GM12878 (cell line): ENCODE data around the gene MZT2A. TPM values are rescaled to one million over a fixed set of nuclear protein-coding genes. Genes with fewer than 3 reads are reported as not detected.
"Not testable (repeated sequence)": the region's sequence is repeated elsewhere in the genome, so short reads cannot be mapped to it uniquely, and the experiment has no call there.

ENCODE experiments used
- ATAC-seq: fragments of 200-7000 bp; cut with Tn5 transposase; 3 replicates; pipeline ENCODE4 v1.9.1; 2020; ENCODE audit warnings: mild to moderate bottlenecking, moderate library complexity
- BruUV-seq: library from RNA; stranded (reverse); fragments of 400-500 nt; replicated peaks from 2 replicates; lab custom pipeline; 2021; lab: Mats Ljungman, UMichigan
- CTCF ChIA-PET: fragments of 300-600 bp; sonication (Branson Sonifier 250); formaldehyde crosslinking; extraction: SDS; loops from one replicate; lab custom pipeline; 2021; ENCODE audit warnings: inconsistent platforms; lab: Yijun Ruan, JAX
- POLR2A ChIA-PET: fragments of 350-600 bp; formaldehyde crosslinking; extraction: SDS; loops from one replicate; lab custom pipeline; 2021; ENCODE audit warnings: inconsistent platforms; lab: Charles Lee
- RAD21 ChIA-PET: fragments of 300-600 bp; sonication (Branson Sonifier 250); formaldehyde crosslinking; loops from one replicate; lab custom pipeline; 2023; ENCODE audit warnings: antibody characterized with exemption; ENCODE audit not compliant: unreplicated experiment; lab: Charles Lee
- SMC1A ChIA-PET: fragments of 300-600 bp; sonication (Branson Sonifier 250); formaldehyde crosslinking; loops from one replicate; lab custom pipeline; 2023; ENCODE audit not compliant: unreplicated experiment, uncharacterized antibody; lab: Charles Lee
- DNase-seq: peaks from one replicate; pipeline ENCODE4 v3.0.0-alpha.2; 2011; ENCODE audit warnings: low read depth, low spot score
- FAIRE-seq: peaks from 3 replicates; lab custom pipeline; 2011; peaks lifted over from hg19 to GRCh38; lab: Jason Lieb, UNC
- H2AFZ ChIP-seq: 2 replicates; pipeline ENCODE4 v1.6.0; 2011; ENCODE audit warnings: low read depth, low read length, control low read depth; ENCODE audit not compliant: control insufficient read depth
- H3K27ac ChIP-seq: 2 replicates; pipeline ENCODE4 v1.5.1; 2011; ENCODE audit warnings: control low read depth; ENCODE audit not compliant: control insufficient read depth, insufficient read depth
- H3K27me3 ChIP-seq, 2 experiments: replicated peaks in 1 of 2; 2 replicates each; pipeline versions ENCODE4 v1.6.0 to v1.6.1; 2011; ENCODE audit warnings: low read length in 1 of 2; ENCODE audit not compliant: control insufficient read depth in 2 of 2, insufficient read depth in 2 of 2
- H3K36me3 ChIP-seq, 2 experiments: 2 replicates each; pipeline ENCODE4 v1.5.1; 2011; ENCODE audit warnings: low read length in 1 of 2; ENCODE audit not compliant: control insufficient read depth in 2 of 2, insufficient read depth in 2 of 2
- H3K4me1 ChIP-seq: 2 replicates; pipeline ENCODE4 v1.6.1; 2011; ENCODE audit warnings: mild to moderate bottlenecking, low read length, moderate library complexity, mixed read lengths; ENCODE audit not compliant: control insufficient read depth, insufficient read depth
- H3K4me2 ChIP-seq: 2 replicates; pipeline ENCODE4 v1.6.0; 2011; ENCODE audit warnings: control low read depth; ENCODE audit not compliant: control insufficient read depth, insufficient read depth
- H3K4me3 ChIP-seq: fragments of 200-600 bp; sonication (generic); 2 replicates; pipeline ENCODE4 v1.5.1; 2016
- H3K79me2 ChIP-seq: 2 replicates; pipeline ENCODE4 v1.6.0; 2011; ENCODE audit warnings: low read length; ENCODE audit not compliant: control insufficient read depth, insufficient read depth
- H3K9ac ChIP-seq: 2 replicates; pipeline ENCODE4 v1.8.0; 2011; ENCODE audit warnings: low read length, control low read depth, mixed read lengths; ENCODE audit not compliant: control insufficient read depth, insufficient read depth
- H3K9me3 ChIP-seq: replicated peaks from 3 replicates; pipeline ENCODE4 v1.5.1; 2011; ENCODE audit warnings: mild to moderate bottlenecking, low read length; ENCODE audit not compliant: control insufficient read depth, insufficient read depth
- H4K20me1 ChIP-seq: 2 replicates; pipeline ENCODE4 v1.6.0; 2011; ENCODE audit not compliant: control insufficient read depth, insufficient read depth
- ATF7 ChIP-seq: fragments of 450-650 bp; IDR thresholded peaks from 2 replicates; pipeline ENCODE4 v1.6.1; 2016; ENCODE audit warnings: low read depth, mild to moderate bottlenecking
- BCL11A ChIP-seq: IDR thresholded peaks from 2 replicates; pipeline ENCODE4 v1.6.1; 2011; ENCODE audit warnings: low read depth, low read length
- BHLHE40 ChIP-seq, 2 experiments: fragments of 450-650 bp in 1 of 2; IDR thresholded peaks; 2 replicates each; pipeline ENCODE4 v1.6.1; 2011 to 2017; ENCODE audit warnings: low read depth in 2 of 2, borderline replicate concordance in 1 of 2, improper control_type of control experiment in 1 of 2, low read length in 1 of 2, mild to moderate bottlenecking in 1 of 2
- CREB1 ChIP-seq: IDR thresholded peaks from 2 replicates; pipeline ENCODE4 v1.6.1; 2012; ENCODE audit warnings: low read depth, mild to moderate bottlenecking, inconsistent platforms
- CREM ChIP-seq: IDR thresholded peaks from 2 replicates; pipeline ENCODE4 v1.6.1; 2014; ENCODE audit warnings: antibody characterized with exemption, low read depth
- DPF2 ChIP-seq: fragments of 450-650 bp; IDR thresholded peaks from 2 replicates; pipeline ENCODE4 v1.6.1; 2017; ENCODE audit warnings: mild to moderate bottlenecking
- JUNB ChIP-seq: IDR thresholded peaks from 2 replicates; pipeline ENCODE4 v1.6.1; 2016; ENCODE audit warnings: antibody characterized with exemption, mild to moderate bottlenecking
- NFIC ChIP-seq: IDR thresholded peaks from 2 replicates; pipeline ENCODE4 v1.6.1; 2012; ENCODE audit warnings: low read depth, mild to moderate bottlenecking, inconsistent platforms, low read length, moderate library complexity
- POLR2A ChIP-seq: IDR thresholded peaks from 2 replicates; pipeline ENCODE4 v1.6.1; 2011; ENCODE audit warnings: low read depth, mild to moderate bottlenecking, low read length
- RUNX3 ChIP-seq: IDR thresholded peaks from 2 replicates; pipeline ENCODE4 v1.6.1; 2012; ENCODE audit warnings: low read length, inconsistent platforms
- WGBS: methylation state at CpG from one replicate; pipeline ENCODE4 v1.1.6; 2016; ENCODE audit warnings: low lambda C conversion rate; ENCODE audit not compliant: insufficient replicate concordance, insufficient coverage; ENCODE audit errors: missing lambda C conversion rate; 5-methylcytosine and 5-hydroxymethylcytosine counted together
- in situ Hi-C: fragments of 300-500 bp; cut with MboI; formaldehyde crosslinking; loops from 9 replicates; pipeline ENCODE4 v1.14.3; 2018; ENCODE audit warnings: mixed read lengths
- intact Hi-C: fragments of 100-400 bp; cut with micrococcal nuclease; formaldehyde crosslinking; loops from one replicate; pipeline ENCODE4 v1.14.2; 2022; ENCODE audit not compliant: unreplicated experiment
- polyA plus RNA-seq, 11 experiments: library from polyadenylated mRNA; depleted of rRNA in 4 of 11; unstranded in 6 of 11; stranded (reverse) in 5 of 11; fragments of >200 nt; fragmentation: Nextera tagmentation in 4 of 11; fragmentation: Illumina TruSeq in 1 of 11; extraction: Ambion mirVana in 4 of 11; extraction: Trizol in 1 of 11; gene quantifications; 1 replicate in 1 of 11; 2 replicates in 10 of 11; pipeline versions ENCODE4 v1.2.1 to v1.2.3, GENCODE V29; 2011 to 2016; ENCODE audit warnings: inconsistent platforms in 2 of 11, missing spikeins in 2 of 11, low read depth in 1 of 11
- total RNA-seq, 4 experiments: library from RNA; depleted of rRNA in 3 of 4; stranded (reverse); fragments of >200 nt in 3 of 4; fragmentation: Illumina TruSeq in 1 of 4; extraction: Trizol in 1 of 4; gene quantifications; 2 replicates each; pipeline versions ENCODE4 v1.2.1 to v1.2.3, GENCODE V29; 2013 to 2021
- TF ChIP-seq, protein P1 (sequence below): fragments of 450-650 bp; IDR thresholded peaks from 2 replicates; pipeline ENCODE4 v1.6.1; 2017; ENCODE audit warnings: mild to moderate bottlenecking, low read depth, inconsistent platforms; ENCODE audit not compliant: poor library complexity, severe bottlenecking
- TF ChIP-seq, protein P2 (sequence below): fragments of 450-650 bp; IDR thresholded peaks from 2 replicates; pipeline ENCODE4 v1.6.1; 2017; ENCODE audit warnings: mild to moderate bottlenecking, moderate library complexity

Gene MZT2A
- total and polyA plus RNA-seq, 10 of the 15 experiments (the other 5 are each of a cell fraction or from before 2014, with no cell fraction given) = 6.3 to 325 (median 151) TPM

DNA sequence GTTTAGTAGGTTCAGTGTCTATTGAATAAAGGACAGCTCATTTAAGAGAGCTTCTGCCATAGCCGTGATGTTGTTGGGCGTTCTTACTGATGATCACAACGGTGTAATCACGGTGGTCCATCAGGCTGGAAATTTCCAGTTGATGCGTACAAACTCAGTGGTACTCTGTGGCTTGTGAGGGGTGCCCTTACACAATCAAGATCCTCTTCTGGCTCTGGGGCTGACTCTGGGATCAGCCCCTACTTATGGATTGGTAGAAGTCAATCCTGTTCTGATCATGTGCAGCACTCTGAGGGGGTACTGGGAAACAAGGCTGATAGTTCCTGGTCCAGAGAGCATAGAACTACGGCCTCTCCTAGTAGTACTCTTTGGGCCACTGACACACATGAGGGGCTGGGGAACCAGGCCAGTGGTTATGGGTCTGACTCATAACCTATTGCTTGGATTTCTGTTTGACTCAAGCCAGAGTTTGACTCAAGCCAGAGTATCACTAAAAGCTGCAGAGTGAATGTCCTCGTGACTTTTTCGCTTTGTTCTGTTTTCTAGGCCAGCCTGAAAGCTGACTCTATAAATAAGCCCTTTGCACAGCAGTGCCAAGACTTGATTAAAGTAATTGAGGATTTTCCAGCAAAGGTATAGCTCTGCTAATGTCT is 6.2 kb upstream of the MZT2A start:
- in situ Hi-C loops, POLR2A ChIA-PET, RAD21 ChIA-PET, H3K27me3 ChIP-seq, H3K9me3 ChIP-seq, H4K20me1 ChIP-seq, H3K9ac ChIP-seq, SMC1A ChIA-PET, FAIRE-seq, H2AFZ ChIP-seq, BruUV-seq: not testable (repeated sequence)
- TF ChIP-seq, protein P1, sequence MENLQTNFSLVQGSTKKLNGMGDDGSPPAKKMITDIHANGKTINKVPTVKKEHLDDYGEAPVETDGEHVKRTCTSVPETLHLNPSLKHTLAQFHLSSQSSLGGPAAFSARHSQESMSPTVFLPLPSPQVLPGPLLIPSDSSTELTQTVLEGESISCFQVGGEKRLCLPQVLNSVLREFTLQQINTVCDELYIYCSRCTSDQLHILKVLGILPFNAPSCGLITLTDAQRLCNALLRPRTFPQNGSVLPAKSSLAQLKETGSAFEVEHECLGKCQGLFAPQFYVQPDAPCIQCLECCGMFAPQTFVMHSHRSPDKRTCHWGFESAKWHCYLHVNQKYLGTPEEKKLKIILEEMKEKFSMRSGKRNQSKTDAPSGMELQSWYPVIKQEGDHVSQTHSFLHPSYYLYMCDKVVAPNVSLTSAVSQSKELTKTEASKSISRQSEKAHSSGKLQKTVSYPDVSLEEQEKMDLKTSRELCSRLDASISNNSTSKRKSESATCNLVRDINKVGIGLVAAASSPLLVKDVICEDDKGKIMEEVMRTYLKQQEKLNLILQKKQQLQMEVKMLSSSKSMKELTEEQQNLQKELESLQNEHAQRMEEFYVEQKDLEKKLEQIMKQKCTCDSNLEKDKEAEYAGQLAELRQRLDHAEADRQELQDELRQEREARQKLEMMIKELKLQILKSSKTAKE = peak; percentile 18
- TF ChIP-seq ATF7 (0 out of 2 replicates have a peak, but pooled peaks have one; percentile 13), BHLHE40 (IDR thresholded peaks at IDR 0.05; ENCODE audit: borderline replicate concordance in 1 of 2, low read depth in 2 of 2, low read length in 1 of 2) (peak in 1 of 2 experiments; percentile 26; a peak in 1 of 4 replicates), DPF2 (peak; percentile 53; the same call in 1 of the 2 replicates), BCL11A (0 out of 2 replicates have a peak, but pooled peaks have one; percentile 7), NFIC (0 out of 2 replicates have a peak, but pooled peaks have one; percentile 15), POLR2A (peak; percentile 35; the same call in 1 of the 2 replicates), CREM (peak; percentile 41; the same call in 1 of the 2 replicates), RUNX3 (peak; percentile 63), CREB1 (0 out of 2 replicates have a peak, but pooled peaks have one; percentile 18), JUNB (peak; percentile 83)
- TF ChIP-seq, protein P2, sequence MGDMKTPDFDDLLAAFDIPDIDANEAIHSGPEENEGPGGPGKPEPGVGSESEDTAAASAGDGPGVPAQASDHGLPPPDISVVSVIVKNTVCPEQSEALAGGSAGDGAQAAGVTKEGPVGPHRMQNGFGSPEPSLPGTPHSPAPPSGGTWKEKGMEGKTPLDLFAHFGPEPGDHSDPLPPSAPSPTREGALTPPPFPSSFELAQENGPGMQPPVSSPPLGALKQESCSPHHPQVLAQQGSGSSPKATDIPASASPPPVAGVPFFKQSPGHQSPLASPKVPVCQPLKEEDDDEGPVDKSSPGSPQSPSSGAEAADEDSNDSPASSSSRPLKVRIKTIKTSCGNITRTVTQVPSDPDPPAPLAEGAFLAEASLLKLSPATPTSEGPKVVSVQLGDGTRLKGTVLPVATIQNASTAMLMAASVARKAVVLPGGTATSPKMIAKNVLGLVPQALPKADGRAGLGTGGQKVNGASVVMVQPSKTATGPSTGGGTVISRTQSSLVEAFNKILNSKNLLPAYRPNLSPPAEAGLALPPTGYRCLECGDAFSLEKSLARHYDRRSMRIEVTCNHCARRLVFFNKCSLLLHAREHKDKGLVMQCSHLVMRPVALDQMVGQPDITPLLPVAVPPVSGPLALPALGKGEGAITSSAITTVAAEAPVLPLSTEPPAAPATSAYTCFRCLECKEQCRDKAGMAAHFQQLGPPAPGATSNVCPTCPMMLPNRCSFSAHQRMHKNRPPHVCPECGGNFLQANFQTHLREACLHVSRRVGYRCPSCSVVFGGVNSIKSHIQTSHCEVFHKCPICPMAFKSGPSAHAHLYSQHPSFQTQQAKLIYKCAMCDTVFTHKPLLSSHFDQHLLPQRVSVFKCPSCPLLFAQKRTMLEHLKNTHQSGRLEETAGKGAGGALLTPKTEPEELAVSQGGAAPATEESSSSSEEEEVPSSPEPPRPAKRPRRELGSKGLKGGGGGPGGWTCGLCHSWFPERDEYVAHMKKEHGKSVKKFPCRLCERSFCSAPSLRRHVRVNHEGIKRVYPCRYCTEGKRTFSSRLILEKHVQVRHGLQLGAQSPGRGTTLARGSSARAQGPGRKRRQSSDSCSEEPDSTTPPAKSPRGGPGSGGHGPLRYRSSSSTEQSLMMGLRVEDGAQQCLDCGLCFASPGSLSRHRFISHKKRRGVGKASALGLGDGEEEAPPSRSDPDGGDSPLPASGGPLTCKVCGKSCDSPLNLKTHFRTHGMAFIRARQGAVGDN = 0 out of 2 replicates have a peak, but pooled peaks have one; percentile 39
- H3K36me3 ChIP-seq = peaks cover 2 to 12% of the 10 kb centered on the region in 2 experiments; a peak in 3 of 4 replicates
- peak overlapping the region; percentile 64 for H3K4me2 ChIP-seq
- CTCF ChIA-PET = interaction anchor here (0.6 to 1.0 kb wide), 3 partner anchors 29 to 85 kb away, joined by 3 read pairs; no protein-coding TSS in a partner anchor
- WGBS = 7% methylated on average over 8 of the region's 8 CpGs
- intact Hi-C loops = loop anchor here (10.0 kb wide), 1 partner anchor 404 kb away; the partner anchor contains the start of gene FAM168B
- peaks cover 49% of the 10 kb centered on the region for H3K79me2 ChIP-seq
- ATAC-seq = peak; percentile 88
- peaks cover 12% of the 10 kb centered on the region for H3K4me1 ChIP-seq
- H3K27ac ChIP-seq = peak overlapping the region; percentile 62
- peak overlapping the region; percentile 21; the same call in 1 of the 2 replicates for H3K4me3 ChIP-seq
- peak; percentile 36 for DNase-seq
